C4-2B (cell line): Measurements from ENCODE around the gene ABCD4.

Experiments used
- H3K27ac ChIP-seq: fragments of 450-650 bp; 2 replicates; pipeline ENCODE4 v1.5.1; 2017
- CTCF ChIP-seq: fragments of 450-650 bp; conservative IDR thresholded peaks from 2 replicates; pipeline ENCODE4 v1.5.1; 2017; ENCODE audit warnings: mild to moderate bottlenecking
- ZFX ChIP-seq: fragments of 450-650 bp; IDR thresholded peaks from 2 replicates; pipeline ENCODE4 v1.6.1; 2017

ABCD4 gene

DNA sequence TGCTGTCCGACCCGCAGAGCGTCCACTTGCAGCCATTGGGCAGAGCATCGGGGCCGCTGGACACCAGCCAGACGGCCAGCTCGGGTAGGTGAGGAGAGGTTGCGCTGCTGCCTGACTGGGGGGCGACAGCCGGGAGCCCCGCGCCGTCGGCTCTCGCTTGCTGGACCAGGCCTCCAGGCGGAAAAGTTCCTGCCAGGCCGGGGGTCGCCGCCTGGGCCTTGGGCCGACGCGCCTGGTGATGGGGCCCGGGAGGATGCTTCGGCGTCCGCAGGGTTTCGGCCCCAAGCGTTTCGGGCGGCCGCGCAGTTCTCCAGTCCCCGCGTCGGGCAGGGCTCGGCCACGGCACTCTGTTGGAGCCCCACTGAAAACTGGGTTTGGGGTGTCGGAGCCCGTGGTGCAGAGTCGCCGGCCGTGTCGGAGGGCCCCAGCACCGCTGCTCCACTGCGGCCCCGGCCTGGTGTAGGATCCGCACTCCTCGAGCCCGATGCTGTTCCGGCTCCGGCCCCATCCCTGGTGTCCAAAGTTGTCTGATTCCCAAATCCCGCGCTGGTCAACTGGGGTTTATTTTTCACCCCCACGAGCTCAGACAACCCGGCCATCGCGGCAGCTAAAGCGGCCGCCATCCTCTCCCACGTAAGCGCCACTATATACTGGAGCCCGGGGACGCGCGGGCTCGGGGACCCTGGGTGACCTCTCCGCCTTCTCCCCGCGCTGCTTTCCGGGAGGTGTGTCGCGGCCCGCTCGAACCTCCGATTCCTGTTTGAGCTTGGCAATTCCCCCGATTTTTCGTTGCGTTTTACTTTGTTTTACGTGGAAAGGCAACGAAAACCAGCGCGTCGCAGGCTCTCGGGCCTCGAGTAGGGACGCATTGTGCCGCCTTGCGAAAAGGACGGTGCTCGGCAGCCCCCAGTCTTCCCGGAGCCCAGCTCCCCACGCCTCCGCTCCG is 62.6 kb downstream of the ABCD4 start:
- TF ChIP-seq CTCF (no peak), ZFX (no peak)
- no peak overlapping the region for H3K27ac ChIP-seq

DNA sequence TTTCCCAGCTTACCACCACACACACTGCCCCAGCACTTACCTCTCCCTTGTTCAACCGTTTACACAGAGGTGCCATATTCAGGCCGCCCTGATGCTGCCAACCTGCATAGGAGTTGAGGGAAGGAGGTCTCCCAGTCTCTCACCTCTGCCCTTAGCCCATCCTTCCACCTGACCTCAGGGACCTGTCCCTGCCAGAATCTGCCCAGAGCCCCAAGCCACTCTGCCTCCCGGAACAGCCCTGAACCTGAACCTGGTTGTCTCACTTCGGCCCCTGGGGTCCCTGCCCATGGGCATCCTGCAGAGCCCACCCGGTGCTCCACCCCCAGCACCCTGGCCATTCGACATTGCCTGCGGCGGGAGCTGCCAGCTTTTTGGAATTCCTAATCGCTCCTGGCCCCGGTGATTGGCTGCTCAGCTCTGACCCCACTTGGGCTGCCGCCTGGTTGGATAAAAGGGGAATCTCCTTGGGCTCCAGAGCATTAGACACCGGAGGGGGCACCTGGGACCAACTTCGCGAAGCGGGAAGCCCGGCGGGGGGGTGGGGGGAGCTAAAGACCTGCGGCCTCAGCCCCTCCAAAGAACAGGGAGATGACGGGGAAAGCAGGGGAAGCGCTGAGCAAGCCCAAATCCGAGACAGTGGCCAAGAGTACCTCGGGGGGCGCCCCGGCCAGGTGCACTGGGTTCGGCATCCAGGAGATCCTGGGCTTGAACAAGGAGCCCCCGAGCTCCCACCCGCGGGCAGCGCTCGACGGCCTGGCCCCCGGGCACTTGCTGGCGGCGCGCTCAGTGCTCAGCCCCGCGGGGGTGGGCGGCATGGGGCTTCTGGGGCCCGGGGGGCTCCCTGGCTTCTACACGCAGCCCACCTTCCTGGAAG is 63.5 kb downstream of the ABCD4 start, which contains the start of gene VSX2:
TSS of gene VSX2 (plus strand) at position 476 of the 874 bp plus-strand sequence. CDS start at position 589, 113 bp downstream.
- H3K27ac ChIP-seq: no peak within 1 kb of the TSS
- TF ChIP-seq CTCF (no peak), ZFX (no peak)

- H3K27ac ChIP-seq: no peak overlapping the region
- TF ChIP-seq CTCF: no peak
- TF ChIP-seq ZFX: no peak
Measured at GRCh38 chr14:74237441-74237840, 65.3 kb downstream of the ABCD4 start.
